HG03432 (cell line): ENCODE results near the gene CAMK1D.

Experiments
- ATAC-seq: cut with Tn5 transposase; IDR thresholded peaks from one replicate; pipeline ENCODE4 v1.9.1; 2021; ENCODE audit warnings: mild to moderate bottlenecking, moderate library complexity; ENCODE audit not compliant: unreplicated experiment

CAMK1D gene

DNA sequence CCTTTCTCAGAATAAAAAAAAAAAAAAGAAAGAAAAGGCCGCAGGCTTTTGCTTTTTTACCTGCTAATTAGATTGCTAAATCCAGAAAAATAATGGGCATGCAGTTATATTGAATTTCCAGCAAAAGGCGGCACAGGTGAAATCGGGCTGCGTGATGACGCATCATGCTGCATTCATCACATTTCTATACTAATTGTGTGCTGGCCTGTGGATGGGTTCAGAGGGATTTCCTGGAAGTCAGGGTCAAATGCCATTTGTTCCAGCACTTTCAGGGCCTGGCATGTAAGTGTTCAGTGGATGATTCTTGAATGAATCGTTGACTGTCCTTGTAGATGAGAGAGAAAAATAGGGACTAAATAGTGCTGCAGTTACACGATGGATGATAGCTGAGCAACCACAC is 292.7 kb downstream of the CAMK1D start:
- ATAC-seq: no peak

GRCh38 chr10:12643279-12643678 is 293.9 kb downstream of the CAMK1D start:
- ATAC-seq: no peak

DNA sequence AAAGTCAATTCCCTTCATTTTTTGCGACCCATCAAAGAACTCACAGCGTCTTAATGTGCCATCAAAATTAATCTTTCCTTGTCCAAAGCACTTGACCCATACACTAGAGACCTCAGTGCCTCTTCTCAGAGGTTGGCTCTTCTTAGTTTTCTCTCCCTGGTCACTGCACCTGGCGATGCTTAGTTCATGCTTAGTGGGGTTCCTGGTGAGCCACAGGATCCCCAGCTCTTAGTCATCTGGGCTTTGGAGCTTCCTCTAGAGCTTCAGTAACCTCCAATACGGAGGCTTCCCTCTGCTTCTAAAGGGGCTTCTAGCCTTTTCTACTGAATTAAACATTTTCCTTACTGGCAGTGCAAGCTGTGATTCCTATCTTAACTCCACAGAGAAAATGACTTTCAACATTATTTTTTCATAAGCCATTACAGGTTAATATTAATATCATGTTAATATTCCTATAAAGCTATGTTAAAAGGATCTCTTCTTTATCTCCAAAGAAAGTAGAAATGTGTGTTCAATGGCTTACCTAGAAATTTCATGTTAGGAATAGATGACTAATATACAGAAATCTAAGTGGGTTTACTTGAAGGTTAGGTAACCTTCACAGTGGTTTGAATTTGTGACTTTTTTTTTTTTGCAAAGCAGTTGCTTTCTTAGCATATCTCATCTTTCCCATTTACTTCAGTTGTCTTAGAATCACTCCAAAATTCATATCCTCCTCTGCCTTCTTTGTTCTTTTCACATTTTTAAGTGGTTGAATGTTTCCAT is 295.2 kb downstream of the CAMK1D start:
- no peak for ATAC-seq

- no peak for ATAC-seq
Measured at GRCh38 chr10:12645449-12645848, 296.1 kb downstream of the CAMK1D start.

GRCh38 chr10:12649012-12649584 is 299.8 kb downstream of the CAMK1D start:
- no peak for ATAC-seq

DNA sequence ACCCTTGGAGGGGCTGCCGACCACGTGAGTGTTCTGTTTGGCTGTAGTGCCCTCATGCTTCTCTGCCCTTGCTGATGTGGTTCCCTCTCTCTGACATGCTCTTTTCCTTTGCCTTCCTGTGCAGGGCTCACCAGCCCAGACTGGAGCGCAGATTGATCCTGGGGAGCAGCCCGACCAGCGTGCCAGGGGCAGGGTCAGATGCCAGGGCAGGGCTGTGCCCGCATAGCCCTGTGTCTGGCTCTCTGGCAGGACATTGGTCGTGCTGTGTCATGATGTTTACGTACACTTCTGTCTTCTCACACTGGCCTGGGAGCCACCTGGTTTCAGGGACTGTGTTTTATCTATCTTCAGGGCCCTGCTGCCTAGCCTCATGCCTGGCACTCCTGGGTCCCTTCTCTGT is 300.8 kb downstream of the CAMK1D start:
- ATAC-seq: no peak

DNA sequence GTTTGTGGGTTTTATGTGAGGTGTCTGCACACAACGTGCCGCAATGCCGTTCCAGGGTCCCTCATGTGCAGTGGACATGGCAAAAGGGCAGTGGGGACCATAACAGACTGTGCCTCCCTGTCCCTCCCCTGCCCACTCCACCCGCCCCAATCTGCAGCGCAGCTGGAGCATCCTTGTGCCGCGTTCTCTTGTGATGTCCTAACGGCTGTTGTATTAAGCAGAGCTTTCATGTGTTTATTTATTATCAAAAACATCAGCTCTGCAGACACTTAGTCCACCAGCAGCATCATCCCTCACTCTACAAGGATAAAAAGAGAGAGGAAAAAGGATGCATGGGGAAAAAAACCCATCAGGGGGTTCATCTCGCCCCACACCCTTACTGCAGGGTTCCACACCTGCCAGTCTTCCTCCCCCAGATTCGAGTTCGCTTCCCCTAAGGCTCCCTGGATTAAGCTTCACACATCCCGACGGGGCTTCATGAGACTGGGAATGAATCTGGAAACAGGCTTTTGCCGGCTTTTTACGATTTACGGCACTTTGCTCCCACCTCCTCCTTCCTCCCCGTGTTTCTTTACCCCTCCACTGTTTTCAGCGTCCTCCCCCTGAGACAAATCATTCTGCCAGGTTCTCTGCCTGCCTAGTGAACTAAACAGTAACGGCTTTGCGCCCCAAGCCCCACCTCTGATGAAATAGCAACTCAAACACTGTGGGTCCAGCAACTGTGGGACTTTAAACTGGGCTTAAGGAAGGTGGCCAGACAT is 301.4 kb downstream of the CAMK1D start:
- ATAC-seq: no peak

DNA sequence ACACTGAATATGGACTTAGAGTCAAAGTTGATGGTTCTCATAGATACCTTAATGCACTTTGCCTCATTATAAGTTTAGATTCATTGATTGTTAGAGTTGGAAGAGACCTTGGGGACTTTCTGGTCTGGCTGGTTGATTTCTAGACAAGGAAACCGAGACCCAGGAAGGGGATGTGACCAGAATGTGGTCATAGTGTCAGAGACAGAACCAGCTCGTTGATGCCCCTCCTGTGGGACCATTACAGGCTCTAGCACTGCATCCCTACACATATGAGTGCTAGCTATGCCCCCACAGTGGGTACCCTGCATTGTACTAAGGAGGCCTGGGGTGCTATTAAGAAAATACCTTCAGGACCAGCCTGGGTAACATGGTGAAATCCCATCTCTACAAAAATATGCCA is 306.6 kb downstream of the CAMK1D start:
- ATAC-seq: no peak

- no peak for ATAC-seq
Measured at GRCh38 chr10:12656518-12657142, 307.3 kb downstream of the CAMK1D start.

GRCh38 chr10:12657489-12657888 is 308.1 kb downstream of the CAMK1D start:
- no peak for ATAC-seq

- no peak for ATAC-seq
Measured at GRCh38 chr10:12658526-12658925, 309.2 kb downstream of the CAMK1D start.

GRCh38 chr10:12659706-12660105 is 310.4 kb downstream of the CAMK1D start:
- ATAC-seq: no peak

DNA sequence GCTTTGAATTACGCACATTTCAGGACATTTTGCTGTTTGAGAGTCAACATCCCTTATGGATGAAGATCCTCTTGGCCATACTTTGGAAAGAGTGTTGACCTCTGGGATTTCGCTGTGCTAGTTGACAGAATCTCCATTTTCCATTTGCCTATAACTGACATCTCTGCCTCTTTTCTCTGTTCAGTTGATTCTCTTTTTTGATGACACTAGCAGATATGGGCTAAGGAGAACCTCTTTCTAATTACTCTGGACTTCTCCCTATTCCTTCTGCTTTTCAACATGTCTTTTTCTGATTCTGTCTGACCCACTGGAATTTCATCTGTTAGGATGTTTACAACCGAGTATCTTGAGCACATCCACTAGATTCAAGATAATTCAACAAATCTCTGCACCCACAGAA is 311.5 kb downstream of the CAMK1D start:
- ATAC-seq: no peak

DNA sequence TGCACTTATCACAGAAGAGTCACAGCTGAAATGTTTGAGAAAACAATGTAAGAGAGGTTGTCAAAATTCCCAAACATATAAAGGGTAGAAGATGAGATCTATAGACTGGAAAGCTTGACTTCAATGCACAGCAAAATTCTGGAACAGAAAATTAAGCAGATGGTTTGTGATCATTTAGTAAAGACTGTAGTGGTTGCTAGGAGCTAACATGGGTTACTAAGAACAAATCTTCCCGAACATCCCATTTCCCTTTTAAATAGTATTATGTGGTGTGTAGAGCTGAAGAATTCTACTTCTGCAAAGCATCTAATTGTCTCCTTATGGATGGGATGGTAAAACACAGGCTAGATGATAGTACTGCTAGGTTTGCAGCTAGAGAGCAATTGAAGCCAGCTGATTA is 312.3 kb downstream of the CAMK1D start:
- ATAC-seq: no peak

DNA sequence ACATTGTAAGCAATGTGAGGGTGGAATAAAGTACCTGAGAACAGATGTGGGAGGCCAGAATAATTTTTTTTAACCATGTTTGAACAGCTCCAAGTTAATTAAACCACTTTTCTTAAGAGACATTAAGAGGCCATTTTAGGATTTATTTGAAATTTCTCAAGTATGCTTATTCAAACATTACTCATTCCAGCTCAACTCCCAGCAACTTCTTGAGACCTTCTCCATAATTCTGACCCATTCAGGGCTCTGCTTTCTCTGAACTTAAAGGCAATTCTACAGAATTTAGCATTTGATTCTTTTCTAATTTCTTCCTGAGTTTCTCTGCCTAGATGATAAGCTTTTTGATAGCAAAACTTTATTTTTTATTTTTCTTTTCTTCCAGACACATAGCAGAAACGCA is 314.5 kb downstream of the CAMK1D start:
- ATAC-seq: no peak

DNA sequence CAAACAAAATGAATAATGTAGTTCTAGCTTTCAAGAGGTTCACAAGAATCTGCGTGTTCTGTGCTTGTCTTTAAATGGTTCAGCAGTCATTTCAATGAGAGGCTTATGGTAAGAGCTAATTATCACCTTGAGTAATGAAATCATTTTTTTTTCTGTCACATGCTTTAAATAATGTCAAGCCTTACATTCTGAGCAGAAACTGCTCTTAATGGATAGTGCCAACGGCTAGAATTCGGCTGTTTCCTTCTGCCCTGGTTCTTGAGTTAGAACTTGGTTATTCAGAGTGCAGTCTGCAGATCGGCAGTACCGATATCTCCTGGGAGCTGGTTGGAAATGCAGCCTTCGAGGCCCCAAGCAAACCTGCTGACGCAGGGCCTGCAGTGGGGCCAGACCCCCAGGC is 316.2 kb downstream of the CAMK1D start:
- no peak for ATAC-seq

GRCh38 chr10:12667052-12667451 is 317.7 kb downstream of the CAMK1D start:
- no peak for ATAC-seq

GRCh38 chr10:12668634-12669033 is 319.3 kb downstream of the CAMK1D start:
- no peak for ATAC-seq

DNA sequence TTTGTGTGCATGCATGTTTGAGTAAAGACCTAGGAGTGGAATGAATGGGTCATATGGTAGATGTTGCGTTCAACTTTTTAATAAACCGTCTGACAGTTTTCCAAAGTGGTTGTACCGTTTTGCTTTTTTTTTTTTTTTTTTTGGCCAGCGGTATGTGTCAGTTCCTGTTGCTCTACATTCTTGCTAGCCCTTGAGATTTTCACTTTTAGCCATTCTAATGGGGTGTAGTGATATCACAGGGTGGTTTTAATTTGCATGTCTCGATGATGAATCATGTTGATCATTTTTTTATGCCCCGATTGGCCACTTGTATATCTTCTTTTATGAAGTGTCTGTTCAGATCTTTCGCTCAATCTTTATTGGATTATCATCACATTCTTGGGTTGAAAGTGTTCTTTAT is 320.7 kb downstream of the CAMK1D start:
- ATAC-seq: no peak

DNA sequence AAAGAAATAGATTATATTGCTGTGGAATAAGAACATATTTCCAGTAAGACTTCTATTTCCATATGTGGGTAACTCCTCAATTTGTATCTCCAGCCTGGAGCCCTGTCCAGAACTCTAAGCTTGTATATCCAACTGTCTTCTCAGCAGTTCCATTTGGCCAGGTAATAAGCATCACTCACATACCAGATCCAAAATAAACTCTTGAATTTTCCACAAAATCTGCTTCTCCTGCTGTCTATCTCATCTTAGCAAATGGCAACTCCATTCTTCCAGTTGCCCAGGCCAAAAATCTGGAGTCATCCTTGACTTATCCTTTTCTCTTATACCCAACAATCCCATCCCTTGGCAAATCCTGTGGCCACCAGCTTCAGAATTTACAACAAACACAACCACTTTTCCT is 325.8 kb downstream of the CAMK1D start:
- ATAC-seq: no peak

DNA sequence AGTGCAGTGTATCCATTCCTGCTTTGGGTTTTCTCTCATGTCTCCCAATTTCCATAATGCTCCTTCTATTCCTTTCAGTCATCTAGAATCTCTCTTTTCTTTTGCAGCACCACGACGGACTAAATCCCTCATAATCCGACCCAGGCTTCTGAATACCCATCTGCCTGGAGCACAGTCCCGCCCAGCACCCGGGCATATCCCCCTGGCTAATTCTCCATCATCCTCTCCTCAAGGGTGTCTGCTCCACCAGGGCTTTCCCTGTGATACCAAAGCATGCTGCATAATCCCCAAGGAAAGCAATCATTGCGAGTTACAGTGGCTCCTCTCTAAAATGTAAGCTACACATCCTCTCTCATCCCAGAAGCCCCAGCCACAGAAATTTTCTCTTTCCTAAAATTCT is 330.3 kb downstream of the CAMK1D start:
- ATAC-seq: no peak

DNA sequence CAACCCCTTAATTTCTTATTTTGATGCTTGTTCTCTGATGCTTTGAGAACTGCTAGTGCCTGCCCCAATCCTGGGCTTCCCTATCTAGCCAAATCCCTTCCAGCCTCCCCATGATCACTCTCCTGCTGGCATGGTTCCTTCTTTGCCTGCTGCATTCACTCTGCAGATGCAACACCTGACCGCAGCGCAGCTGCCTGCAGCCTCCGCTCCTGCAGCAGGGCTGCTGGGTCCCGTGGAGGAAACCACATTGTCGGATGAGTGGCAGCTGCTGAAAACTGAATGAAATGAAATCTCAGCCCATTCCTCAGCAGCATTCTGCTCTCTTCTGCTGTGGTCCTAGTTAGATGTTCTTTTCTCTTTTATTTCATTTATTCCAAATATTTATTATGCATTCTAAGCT is 331.9 kb downstream of the CAMK1D start:
- no peak for ATAC-seq
